ENCODE measurements around the gene PMVK.
"Not testable (repeated sequence)": the region's sequence is repeated elsewhere in the genome, so short reads cannot be mapped to it uniquely, and the experiment has no call there.

PMVK gene

GRCh38 chr1:154925335-154926170 lies 11.0 kb downstream of the PMVK start:
- in situ Hi-C loops (cut with HindIII; ENCODE audit: low sequenced_read_pairs): no loop called here

- in situ Hi-C loops (cut with HindIII; ENCODE audit: low sequenced_read_pairs): no loop called here
Measured at GRCh38 chr1:154923695-154924094, 12.8 kb downstream of the PMVK start.

- in situ Hi-C loops (cut with HindIII; ENCODE audit: low sequenced_read_pairs): loop anchor here (5.0 kb wide), 1 partner anchor 86 kb away; no protein-coding TSS in a partner anchor
Measured at GRCh38 chr1:154913273-154913672, 23.2 kb downstream of the PMVK start.

- in situ Hi-C loops (cut with HindIII; ENCODE audit: low sequenced_read_pairs): loop anchor here (5.0 kb wide), 1 partner anchor 85 kb away; no protein-coding TSS in a partner anchor
Measured at GRCh38 chr1:154912755-154913154, 23.8 kb downstream of the PMVK start.

- in situ Hi-C loops (cut with HindIII; ENCODE audit: low sequenced_read_pairs): loop anchor here (5.0 kb wide), 1 partner anchor 85 kb away; no protein-coding TSS in a partner anchor
Measured at GRCh38 chr1:154911691-154912550, 24.6 kb downstream of the PMVK start.

- in situ Hi-C loops (cut with HindIII; ENCODE audit: low sequenced_read_pairs): loop anchor here (5.0 kb wide), 1 partner anchor 84 kb away; no protein-coding TSS in a partner anchor
Measured at GRCh38 chr1:154910851-154911250, 25.7 kb downstream of the PMVK start.

GRCh38 chr1:154908937-154909336 lies 27.6 kb downstream of the PMVK start:
- in situ Hi-C loops (cut with HindIII; ENCODE audit: low sequenced_read_pairs): no loop called here

GRCh38 chr1:154908129-154908528 lies 28.4 kb downstream of the PMVK start:
- in situ Hi-C loops (cut with HindIII; ENCODE audit: low sequenced_read_pairs): not testable (repeated sequence)

GRCh38 chr1:154906621-154907081 lies 29.9 kb downstream of the PMVK start:
- in situ Hi-C loops (cut with HindIII; ENCODE audit: low sequenced_read_pairs): no loop called here

GRCh38 chr1:154902938-154903566 lies 33.5 kb downstream of the PMVK start:
- in situ Hi-C loops (cut with HindIII; ENCODE audit: low sequenced_read_pairs): no loop called here

GRCh38 chr1:154901591-154901990 lies 34.9 kb downstream of the PMVK start:
- in situ Hi-C loops (cut with HindIII; ENCODE audit: low sequenced_read_pairs): no loop called here

GRCh38 chr1:154899041-154899440 lies 37.5 kb downstream of the PMVK start:
- in situ Hi-C loops (cut with HindIII; ENCODE audit: low sequenced_read_pairs): no loop called here

- in situ Hi-C loops (cut with HindIII; ENCODE audit: low sequenced_read_pairs): no loop called here
Measured at GRCh38 chr1:154896771-154897286, 39.7 kb downstream of the PMVK start.

- in situ Hi-C loops (cut with HindIII; ENCODE audit: low sequenced_read_pairs): no loop called here
Measured at GRCh38 chr1:154895798-154896197, 40.7 kb downstream of the PMVK start.

- in situ Hi-C loops (cut with HindIII; ENCODE audit: low sequenced_read_pairs): no loop called here
Measured at GRCh38 chr1:154891452-154891851, 45.1 kb downstream of the PMVK start.

GRCh38 chr1:154888757-154889156 lies 47.8 kb downstream of the PMVK start:
- in situ Hi-C loops (cut with HindIII; ENCODE audit: low sequenced_read_pairs): no loop called here

- in situ Hi-C loops (cut with HindIII; ENCODE audit: low sequenced_read_pairs): no loop called here
Measured at GRCh38 chr1:154886281-154887015, 50.1 kb downstream of the PMVK start.

- in situ Hi-C loops (cut with HindIII; ENCODE audit: low sequenced_read_pairs): loop anchor here (5.0 kb wide), 1 partner anchor 108 kb away; no protein-coding TSS in a partner anchor
Measured at GRCh38 chr1:154884869-154885701, 51.4 kb downstream of the PMVK start.
